ENCODE measurements around the gene GTPBP6. TPM values are rescaled to one million over a fixed set of nuclear protein-coding genes. Genes with fewer than 3 reads are reported as not detected.

The GTPBP6 gene
- total RNA-seq, result 10 to 100 TPM; 25.7 to 35.3 (median 34.0) TPM

DNA sequence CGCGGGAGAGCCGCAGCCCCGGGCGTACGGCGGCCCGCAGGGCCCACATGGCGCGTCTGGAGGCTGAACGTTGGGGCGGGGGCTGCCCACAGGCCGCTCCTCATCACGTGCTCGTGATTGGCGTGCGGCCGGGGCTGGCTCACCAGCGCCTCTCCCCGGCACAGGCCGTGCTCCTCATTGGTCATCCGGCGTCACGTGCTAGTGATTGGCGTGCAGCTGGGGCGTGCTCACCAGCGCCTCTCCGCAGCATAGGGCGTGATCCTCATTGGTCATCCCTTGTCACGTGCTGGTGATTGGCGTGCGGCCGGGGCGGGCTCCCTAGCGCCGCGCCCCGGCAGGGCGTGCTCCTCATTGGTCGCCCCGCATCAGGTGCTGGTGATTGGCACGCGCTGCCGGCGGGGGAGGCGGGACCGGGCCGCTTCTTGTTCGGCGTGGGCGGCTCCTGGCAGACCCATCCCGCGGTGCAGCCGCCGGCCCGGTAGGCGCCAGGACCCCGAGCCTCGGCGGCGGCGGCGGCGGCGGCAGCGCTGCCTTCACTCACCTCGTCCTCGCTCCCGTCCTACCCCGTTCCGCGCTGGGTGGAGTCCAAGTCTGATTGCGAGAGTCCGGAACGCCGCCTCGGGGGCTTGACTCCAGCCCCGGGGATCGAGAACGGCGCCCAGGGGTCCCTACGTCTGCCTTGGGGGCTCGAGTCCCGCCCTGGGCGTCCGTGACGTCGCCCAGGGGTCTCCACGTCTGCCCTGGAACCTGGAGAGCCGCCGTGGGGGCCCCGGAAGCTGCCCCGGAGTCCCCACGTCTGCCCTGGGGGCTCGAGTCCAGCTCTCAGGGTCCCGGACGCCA, at the start of gene GTPBP6:
Gene GTPBP6 (minus strand): TSS at position 58 of the 840 bp plus-strand sequence. CDS start 9 bp downstream, at position 49.
- ATAC-seq (ENCODE audit: low FRiP score), result peak; percentile 92
- TF ChIP-seq, protein P1, sequence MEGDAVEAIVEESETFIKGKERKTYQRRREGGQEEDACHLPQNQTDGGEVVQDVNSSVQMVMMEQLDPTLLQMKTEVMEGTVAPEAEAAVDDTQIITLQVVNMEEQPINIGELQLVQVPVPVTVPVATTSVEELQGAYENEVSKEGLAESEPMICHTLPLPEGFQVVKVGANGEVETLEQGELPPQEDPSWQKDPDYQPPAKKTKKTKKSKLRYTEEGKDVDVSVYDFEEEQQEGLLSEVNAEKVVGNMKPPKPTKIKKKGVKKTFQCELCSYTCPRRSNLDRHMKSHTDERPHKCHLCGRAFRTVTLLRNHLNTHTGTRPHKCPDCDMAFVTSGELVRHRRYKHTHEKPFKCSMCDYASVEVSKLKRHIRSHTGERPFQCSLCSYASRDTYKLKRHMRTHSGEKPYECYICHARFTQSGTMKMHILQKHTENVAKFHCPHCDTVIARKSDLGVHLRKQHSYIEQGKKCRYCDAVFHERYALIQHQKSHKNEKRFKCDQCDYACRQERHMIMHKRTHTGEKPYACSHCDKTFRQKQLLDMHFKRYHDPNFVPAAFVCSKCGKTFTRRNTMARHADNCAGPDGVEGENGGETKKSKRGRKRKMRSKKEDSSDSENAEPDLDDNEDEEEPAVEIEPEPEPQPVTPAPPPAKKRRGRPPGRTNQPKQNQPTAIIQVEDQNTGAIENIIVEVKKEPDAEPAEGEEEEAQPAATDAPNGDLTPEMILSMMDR (IDR thresholded peaks at IDR 0.05), result peak in 1 of 3 donors; percentile 17

DNA sequence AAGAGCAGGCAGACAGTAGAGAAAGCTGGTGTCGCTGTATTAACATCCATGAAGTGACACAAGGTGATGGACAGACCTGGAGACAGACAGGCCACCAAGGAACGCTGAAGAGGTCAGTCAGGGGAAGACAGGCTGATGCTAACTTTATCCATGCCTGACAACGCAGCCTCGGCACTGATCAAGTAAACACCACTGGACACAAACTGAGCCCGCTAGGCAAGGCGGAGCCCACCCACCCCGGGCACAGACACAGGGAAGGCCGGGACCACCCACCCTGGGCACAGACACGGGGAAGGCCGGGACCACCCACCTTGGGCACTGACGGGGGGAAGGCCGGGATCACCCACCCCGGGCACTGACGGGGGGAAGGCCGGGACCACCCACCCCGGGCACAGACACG, 49.3 kb upstream of the GTPBP6 start:
- no peak for DNase-seq (ENCODE audit: low spot score)
- no peak for ATAC-seq (ENCODE audit: low FRiP score)
- TF ChIP-seq, protein P1 (IDR thresholded peaks at IDR 0.05), result no peak

More for the DNA sequence above, at the start of gene GTPBP6:
- DNase-seq (ENCODE audit: low spot score), result peak; percentile 99

DNA sequence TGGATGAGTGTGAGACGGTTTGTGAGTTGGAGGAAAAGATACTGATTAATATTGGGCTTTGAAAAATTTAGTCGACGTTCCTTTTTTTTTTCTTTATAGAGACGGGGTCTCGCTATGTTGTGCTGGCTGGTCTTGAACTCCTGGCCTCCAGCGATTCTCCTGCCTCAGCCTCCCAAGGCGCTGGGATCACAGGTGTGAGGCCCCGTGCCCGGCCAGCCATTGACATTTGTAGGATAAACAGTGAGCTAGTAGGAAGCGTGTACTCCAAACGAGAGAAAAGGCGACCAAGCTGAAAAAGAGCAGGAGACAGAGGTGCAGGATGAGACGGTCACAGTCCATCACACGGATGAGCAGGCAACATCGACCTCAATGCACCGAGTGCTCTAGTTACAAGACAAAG, 48.8 kb upstream of the GTPBP6 start:
- ATAC-seq (ENCODE audit: low FRiP score) (no peak), DNase-seq (ENCODE audit: low spot score) (no peak)
- TF ChIP-seq, protein P1 (IDR thresholded peaks at IDR 0.05), result no peak

- DNase-seq (ENCODE audit: low spot score) (no peak), ATAC-seq (ENCODE audit: low FRiP score) (no peak)
- TF ChIP-seq, protein P1 (IDR thresholded peaks at IDR 0.05), result no peak
Measured at GRCh38 chrX:363621-364375, 45.2 kb upstream of the GTPBP6 start.

DNA sequence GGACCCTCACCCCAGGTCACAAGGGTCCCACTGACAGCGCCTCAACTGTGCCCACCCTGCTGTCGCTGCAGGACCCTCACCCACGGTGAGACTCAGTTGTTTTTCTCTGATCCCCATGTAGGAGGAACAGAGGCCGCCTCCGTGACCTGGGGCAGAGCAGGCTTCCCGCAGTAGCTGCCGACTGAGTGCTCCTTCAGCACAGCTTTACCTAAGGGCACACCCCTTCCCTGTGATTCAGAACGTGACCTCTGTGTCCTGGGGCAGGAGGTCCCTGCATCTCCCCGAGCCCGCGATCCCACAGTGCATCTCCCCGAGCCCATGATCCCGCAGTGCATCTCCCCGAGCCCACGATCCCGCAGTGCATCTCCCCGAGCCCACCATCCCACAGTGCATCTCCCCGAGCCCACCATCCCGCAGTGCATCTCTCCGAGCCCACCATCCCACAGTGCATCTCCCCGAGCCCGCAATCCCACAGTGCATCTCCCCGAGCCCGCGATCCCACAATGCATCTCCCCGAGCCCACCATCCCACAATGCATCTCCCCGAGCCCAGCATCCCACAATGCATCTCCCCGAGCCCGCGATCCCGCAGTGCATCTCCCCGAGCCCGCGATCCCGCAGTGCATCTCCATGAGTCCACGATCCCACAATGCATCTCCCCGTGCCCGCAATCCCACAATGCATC, 44.5 kb upstream of the GTPBP6 start:
- ATAC-seq (ENCODE audit: low FRiP score) (no peak), DNase-seq (ENCODE audit: low spot score) (no peak)
- TF ChIP-seq, protein P1 (IDR thresholded peaks at IDR 0.05), result no peak

- DNase-seq (ENCODE audit: low spot score), result no peak
- TF ChIP-seq, protein P1 (IDR thresholded peaks at IDR 0.05), result no peak
- no peak for ATAC-seq (ENCODE audit: low FRiP score)
Measured at GRCh38 chrX:362351-362750, 43.8 kb upstream of the GTPBP6 start.

Data from omental fat pad (tissue), 4 donors.